GM23248 (cell line): Measurements from ENCODE around the gene POLA2. TPM values are rescaled to one million over a fixed set of nuclear protein-coding genes. Genes with fewer than 3 reads are reported as not detected.

ENCODE experiments used
- DNase-seq: peaks from one replicate; pipeline ENCODE4 v3.0.0-alpha.2; 2015
- H2AFZ ChIP-seq: fragments of 200-600 bp; sonication (generic); 2 replicates; pipeline ENCODE4 v1.6.1; 2016; ENCODE audit warnings: antibody characterized with exemption
- H3F3A ChIP-seq: fragments of 200-600 bp; sonication (generic); 2 replicates; pipeline ENCODE4 v1.6.1; 2016; ENCODE audit warnings: mild to moderate bottlenecking, antibody characterized with exemption, mixed run types; ENCODE audit not compliant: insufficient read depth
- H3K27ac ChIP-seq: fragments of 200-600 bp; sonication (generic); 2 replicates; pipeline ENCODE4 v1.5.1; 2016; ENCODE audit warnings: mild to moderate bottlenecking
- H3K27me3 ChIP-seq: fragments of 200-600 bp; sonication (generic); replicated peaks from 2 replicates; pipeline ENCODE4 v1.6.1; 2016; ENCODE audit warnings: mild to moderate bottlenecking; ENCODE audit not compliant: insufficient read depth
- H3K36me3 ChIP-seq: fragments of 200-600 bp; sonication (generic); 2 replicates; pipeline ENCODE4 v1.6.1; 2016; ENCODE audit warnings: low read depth, mild to moderate bottlenecking
- H3K4me1 ChIP-seq: fragments of 200-600 bp; sonication (generic); 2 replicates; pipeline ENCODE4 v1.6.1; 2016; ENCODE audit warnings: mild to moderate bottlenecking; ENCODE audit not compliant: insufficient read depth
- H3K4me2 ChIP-seq: fragments of 200-600 bp; sonication (generic); one replicate; pipeline ENCODE4 v1.6.1; 2016; ENCODE audit warnings: mild to moderate bottlenecking; ENCODE audit not compliant: unreplicated experiment
- H3K4me3 ChIP-seq: fragments of 200-600 bp; sonication (generic); 2 replicates; pipeline ENCODE4 v1.5.1; 2016; ENCODE audit warnings: mild to moderate bottlenecking
- H3K79me2 ChIP-seq: fragments of 200-600 bp; sonication (generic); 2 replicates; pipeline ENCODE4 v1.6.1; 2016; ENCODE audit warnings: mild to moderate bottlenecking; ENCODE audit not compliant: insufficient read depth
- H3K9ac ChIP-seq: fragments of 200-600 bp; sonication (generic); 2 replicates; pipeline ENCODE4 v1.6.1; 2016; ENCODE audit warnings: mild to moderate bottlenecking
- H3K9me2 ChIP-seq: fragments of 200-600 bp; sonication (generic); 2 replicates; pipeline ENCODE4 v1.6.1; 2016; ENCODE audit warnings: mixed run types, mild to moderate bottlenecking, moderate library complexity; ENCODE audit not compliant: insufficient read depth
- H3K9me3 ChIP-seq: fragments of 200-600 bp; sonication (generic); one replicate; pipeline ENCODE4 v1.6.1; 2017; ENCODE audit warnings: low read depth
- H4K20me1 ChIP-seq: fragments of 200-600 bp; sonication (generic); 2 replicates; pipeline ENCODE4 v1.6.0; 2016; ENCODE audit not compliant: insufficient read depth
- EZH2 ChIP-seq: fragments of 200-600 bp; sonication (generic); IDR thresholded peaks from 2 replicates; pipeline ENCODE4 v1.6.1; 2018; ENCODE audit warnings: antibody characterized with exemption, mild to moderate bottlenecking; ENCODE audit not compliant: insufficient read depth, poor library complexity, severe bottlenecking
- EZH2phosphoT487 ChIP-seq: fragments of 200-600 bp; sonication (generic); IDR thresholded peaks from 2 replicates; pipeline ENCODE4 v1.6.1; 2018; ENCODE audit warnings: antibody characterized with exemption, moderate library complexity, mild to moderate bottlenecking, low read depth; ENCODE audit not compliant: insufficient read depth
- WGBS, 2 experiments: methylation state at CpG; one replicate each; pipeline ENCODE4 v1.1.6; 2015 to 2017; ENCODE audit warnings: low lambda C conversion rate in 2 of 2, low coverage in 1 of 2; ENCODE audit errors: missing lambda C conversion rate in 2 of 2; 5-methylcytosine and 5-hydroxymethylcytosine counted together
- in situ Hi-C: fragments of 300-500 bp; cut with MboI; formaldehyde crosslinking; loops from 2 replicates; pipeline ENCODE4 v1.15.0; 2020
- polyA plus RNA-seq: library from polyadenylated mRNA; unstranded; fragments of >200 nt; fragmentation: Nextera tagmentation; extraction: Ambion mirVana; gene quantifications from 2 replicates; pipeline ENCODE4 v1.2.1, GENCODE V29; 2016
- total RNA-seq: library from RNA; depleted of rRNA; stranded (reverse); fragments of >200 nt; shearing (Covaris generic); gene quantifications from 2 replicates; pipeline ENCODE4 v1.2.3, GENCODE V29; 2014

Gene POLA2
- total and polyA plus RNA-seq, 2 experiments from 2014 or later, result 8.6 to 8.7 TPM

DNA sequence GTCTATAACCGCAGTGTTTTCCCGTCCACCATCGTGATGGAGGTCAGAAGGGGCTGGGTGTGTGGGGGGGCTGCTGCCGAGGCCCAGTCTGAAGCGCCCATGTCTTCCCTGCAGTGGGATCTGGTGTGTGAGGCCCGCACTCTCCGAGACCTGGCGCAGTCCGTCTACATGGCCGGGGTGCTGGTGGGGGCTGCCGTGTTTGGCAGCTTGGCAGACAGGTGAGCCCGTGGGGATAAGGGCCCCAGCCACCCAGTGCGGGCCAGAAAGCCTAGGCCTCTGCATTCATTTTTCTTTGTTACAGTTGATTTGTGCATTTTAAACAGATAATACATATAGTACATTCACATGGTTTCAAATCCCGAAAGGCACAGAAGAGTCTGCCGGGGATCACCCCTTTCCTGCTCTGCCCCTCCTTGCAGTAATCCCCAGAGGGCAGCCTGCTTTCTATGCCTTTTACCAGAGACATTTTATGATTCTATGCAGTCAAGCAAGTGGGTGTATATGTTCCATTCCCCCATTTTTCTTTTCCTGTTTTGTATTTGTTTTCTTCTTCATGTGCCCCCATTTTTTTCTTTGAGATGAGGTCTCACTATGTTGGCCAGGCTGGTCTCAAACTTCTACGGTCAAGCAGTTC, 47.4 kb upstream of the POLA2 start:
- Histone ChIP-seq H3K4me3 (no peak overlapping the region), H3K79me2 (no peaks in the 10 kb centered on the region), H4K20me1 (no peaks in the 10 kb centered on the region), H2AFZ (no peak overlapping the region), H3K4me2 (no peak overlapping the region), H3K27ac (no peak overlapping the region), H3K27me3 (no peaks in the 10 kb centered on the region), H3K36me3 (peaks cover 3% of the 10 kb centered on the region; the same call in 1 of the 2 replicates), H3F3A (peaks cover 13% of the 10 kb centered on the region), H3K4me1 (0 out of 2 replicates have a peak, but pooled peaks cover 2% of the 10 kb centered on the region), H3K9ac (no peak overlapping the region), H3K9me2 (no peaks in the 10 kb centered on the region), H3K9me3 (no peaks in the 10 kb centered on the region)
- DNase-seq, result no peak
- TF ChIP-seq EZH2phosphoT487, result no peak
- TF ChIP-seq EZH2, result no peak
- 78 to 81% methylated on average over 15 to 16 of the region's 16 CpGs for WGBS, 2 experiments
- in situ Hi-C loops, result no loop called here

DNA sequence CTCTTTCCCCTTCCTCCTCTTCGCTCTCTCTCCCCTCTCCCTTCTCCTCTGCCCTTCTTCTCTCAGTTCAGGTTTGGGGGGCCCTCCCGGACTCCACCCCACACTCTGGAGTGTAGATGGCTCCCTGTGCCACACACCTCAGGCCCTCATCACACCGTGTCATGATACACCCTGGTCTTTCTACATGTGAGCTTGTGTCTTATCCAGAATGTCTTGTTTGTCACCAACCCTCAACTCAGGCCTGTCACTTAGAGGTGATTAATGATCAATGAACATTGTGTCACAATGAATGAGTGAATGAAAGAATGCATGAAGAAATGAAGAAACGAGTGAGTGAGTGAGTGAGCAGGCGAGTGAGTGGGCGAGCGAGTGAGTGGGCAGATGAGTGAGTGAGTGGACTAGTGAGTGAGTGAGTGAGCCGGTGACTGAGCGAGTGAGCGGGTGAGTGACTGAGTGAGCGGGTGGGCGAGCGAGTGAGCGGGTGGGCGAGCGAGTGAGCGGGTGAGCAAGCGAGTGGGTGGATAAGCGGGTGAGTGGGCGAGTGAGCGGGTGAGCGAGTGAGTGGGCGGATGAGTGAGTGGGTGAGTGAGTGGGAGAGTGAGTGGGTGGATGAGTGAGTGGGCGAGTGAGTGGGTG, 46.2 kb upstream of the POLA2 start:
- 91 to 97% methylated on average over 19 to 24 of the region's 24 CpGs for WGBS, 2 experiments
- H4K20me1 ChIP-seq, result no peaks in the 10 kb centered on the region
- peak; percentile 37 for DNase-seq
- no peaks in the 10 kb centered on the region; the same call in 1 of the 2 replicates for H3K36me3 ChIP-seq
- H3K9me3 ChIP-seq, result no peaks in the 10 kb centered on the region
- no peak overlapping the region for H3K4me2 ChIP-seq
- H3K9ac ChIP-seq, result no peak overlapping the region
- in situ Hi-C loops, result no loop called here
- H2AFZ ChIP-seq, result no peak overlapping the region
- H3F3A ChIP-seq, result peaks cover 25% of the 10 kb centered on the region
- H3K27me3 ChIP-seq, result no peaks in the 10 kb centered on the region
- no peak overlapping the region for H3K27ac ChIP-seq
- no peaks in the 10 kb centered on the region for H3K9me2 ChIP-seq
- H3K4me3 ChIP-seq, result no peak overlapping the region
- TF ChIP-seq EZH2phosphoT487, result no peak
- TF ChIP-seq EZH2, result no peak
- no peaks in the 10 kb centered on the region for H3K79me2 ChIP-seq
- peaks cover 11% of the 10 kb centered on the region for H3K4me1 ChIP-seq

DNA sequence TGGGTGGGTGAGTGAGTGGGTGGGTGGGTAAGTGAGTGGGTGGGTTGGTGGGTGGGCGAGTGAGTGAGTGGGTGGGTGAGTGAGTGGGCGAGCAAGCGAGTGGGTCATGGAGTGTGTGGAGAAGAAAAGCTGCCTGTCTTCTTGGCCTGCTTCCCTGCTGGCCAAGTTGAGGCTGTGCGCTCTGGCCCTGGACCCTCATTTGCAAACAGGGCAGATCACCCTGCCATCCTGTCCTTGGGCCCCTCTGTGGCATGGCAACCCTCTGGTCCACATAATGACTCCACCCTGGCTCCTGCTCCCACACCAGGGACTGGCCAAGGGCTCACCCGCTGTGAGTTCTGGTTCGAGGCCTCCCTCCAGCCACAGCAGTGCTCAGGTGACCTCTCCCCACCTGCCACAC, 44.9 kb upstream of the POLA2 start:
- Histone ChIP-seq H3F3A (peaks cover 26% of the 10 kb centered on the region), H3K27ac (no peak overlapping the region), H3K36me3 (no peaks in the 10 kb centered on the region), H3K9me2 (no peaks in the 10 kb centered on the region), H3K4me3 (no peak overlapping the region), H3K79me2 (no peaks in the 10 kb centered on the region), H3K9ac (no peak overlapping the region), H3K4me2 (no peak overlapping the region), H3K9me3 (no peaks in the 10 kb centered on the region), H3K4me1 (peaks cover 11% of the 10 kb centered on the region), H4K20me1 (no peaks in the 10 kb centered on the region), H3K27me3 (no peaks in the 10 kb centered on the region), H2AFZ (no peak overlapping the region)
- WGBS, 2 experiments, result 90 to 100% methylated on average over 2 to 6 of the region's 6 CpGs
- in situ Hi-C loops, result no loop called here
- TF ChIP-seq EZH2 (no peak), EZH2phosphoT487 (no peak)
- no peak for DNase-seq

DNA sequence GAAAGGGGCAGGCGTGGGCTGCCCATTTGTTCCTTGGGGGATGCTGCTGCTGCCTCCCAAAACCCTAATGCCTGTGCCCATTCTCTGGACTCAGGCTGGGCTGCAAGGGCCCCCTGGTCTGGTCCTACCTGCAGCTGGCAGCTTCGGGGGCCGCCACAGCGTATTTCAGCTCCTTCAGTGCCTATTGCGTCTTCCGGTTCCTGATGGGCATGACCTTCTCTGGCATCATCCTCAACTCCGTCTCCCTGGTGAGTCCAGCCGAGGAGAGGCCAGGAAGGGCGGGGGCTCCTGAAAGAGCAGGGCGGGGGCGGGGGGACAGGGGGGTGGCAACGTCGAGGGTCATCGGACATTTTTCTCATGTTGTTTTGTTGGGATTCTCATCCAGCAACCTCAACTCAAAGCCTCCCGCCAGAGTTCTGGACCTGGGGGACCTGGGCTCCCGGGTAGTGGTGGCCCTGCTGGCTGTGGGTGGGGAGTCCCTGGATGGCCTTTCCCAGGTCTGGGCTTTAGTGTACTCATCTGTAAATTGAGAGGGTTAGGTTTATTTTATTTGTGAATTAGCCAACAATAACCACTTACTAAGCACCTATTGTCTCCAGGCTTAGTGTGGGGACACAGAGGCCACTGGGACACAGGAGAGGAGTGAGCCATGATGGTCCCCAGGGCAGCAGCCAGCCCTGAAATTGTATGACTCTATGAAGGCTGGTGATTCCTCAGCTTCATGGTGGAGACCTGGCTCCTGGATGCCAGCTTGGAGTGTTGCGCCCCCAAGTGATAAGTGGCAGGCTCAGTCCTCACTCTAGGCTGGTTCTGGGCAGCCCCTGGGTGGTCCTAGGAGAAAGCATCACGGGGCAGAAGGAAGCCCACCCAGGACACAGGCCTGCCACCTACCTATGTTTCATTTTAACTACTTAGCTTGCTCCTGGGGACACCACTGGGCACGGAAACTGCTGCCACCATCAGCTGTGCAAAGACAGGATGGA, 44.0 kb upstream of the POLA2 start:
- Histone ChIP-seq H3K27ac (no peak overlapping the region), H3K9ac (no peak overlapping the region), H3K4me1 (peaks cover 11% of the 10 kb centered on the region), H3K4me2 (no peak overlapping the region), H4K20me1 (no peaks in the 10 kb centered on the region), H2AFZ (no peak overlapping the region), H3K27me3 (no peaks in the 10 kb centered on the region), H3F3A (peaks cover 26% of the 10 kb centered on the region), H3K79me2 (no peaks in the 10 kb centered on the region), H3K36me3 (no peaks in the 10 kb centered on the region), H3K9me2 (no peaks in the 10 kb centered on the region), H3K4me3 (no peak overlapping the region), H3K9me3 (no peaks in the 10 kb centered on the region)
- DNase-seq, result no peak
- TF ChIP-seq EZH2 (no peak), EZH2phosphoT487 (no peak)
- WGBS, 2 experiments, result 88 to 89% methylated on average over 17 to 19 of the region's 19 CpGs
- in situ Hi-C loops, result no loop called here
